Peyer's patch (tissue), 4 donors: ENCODE results near the gene SOHLH2. TPM values are rescaled to one million over a fixed set of nuclear protein-coding genes. Genes with fewer than 3 reads are reported as not detected.

Experiments used
- DNase-seq, 3 donors: peaks; one replicate each; pipeline ENCODE4 v3.0.0-alpha.2; 2017 to 2019
- H3K27ac ChIP-seq, 4 donors: fragments of 200-600 bp; sonication (generic); one replicate each; pipeline ENCODE4 v1.5.1; 2016 to 2019
- H3K27me3 ChIP-seq, 2 donors: fragments of 200-600 bp; sonication (generic); one replicate each; pipeline ENCODE4 v1.5.1; 2019
- H3K36me3 ChIP-seq, 3 donors: fragments of 200-600 bp; sonication (generic); one replicate each; pipeline ENCODE4 v1.5.1; 2016 to 2019
- H3K4me1 ChIP-seq, 4 donors: fragments of 200-600 bp; sonication (generic); one replicate each; pipeline ENCODE4 v1.5.1; 2016 to 2019
- H3K4me3 ChIP-seq, 4 donors: fragments of 200-600 bp; sonication (generic); 1 replicate in 3 of 4; 2 replicates in 1 of 4; pipeline ENCODE4 v1.5.1; 2016 to 2019; ENCODE audit warnings: mild to moderate bottlenecking in 1 of 4
- H3K9me3 ChIP-seq, 4 donors: fragments of 200-600 bp; sonication (generic); one replicate each; pipeline ENCODE4 v1.5.1; 2016 to 2019; ENCODE audit warnings: mild to moderate bottlenecking in 1 of 4
- POLR2A ChIP-seq, 2 donors: fragments of 450-650 bp; IDR thresholded peaks; one replicate each; pipeline ENCODE4 v1.5.1; 2017; ENCODE audit warnings: antibody characterized with exemption in 2 of 2, mild to moderate bottlenecking in 2 of 2, moderate library complexity in 2 of 2
- total RNA-seq, 4 donors: library from RNA; depleted of rRNA; stranded (reverse); fragments of >200 nt; gene quantifications; one replicate each; pipeline ENCODE4 v1.1.0, GENCODE V29; 2016
- TF ChIP-seq, protein P1 (sequence below), 6 experiments: fragments of 450-650 bp in 4 of 6; fragments of 200-600 bp in 2 of 6; sonication (generic) in 1 of 6; IDR thresholded peaks; one replicate each; pipeline ENCODE4 v1.5.1; 2017 to 2019; ENCODE audit warnings: antibody characterized with exemption in 6 of 6, mild to moderate bottlenecking in 3 of 6, moderate library complexity in 1 of 6

SOHLH2 gene
- total RNA-seq, 4 donors from 2014 or later: not detected

- Histone ChIP-seq H3K4me1 (no peaks in the 10 kb centered on the region), H3K27ac (no peak overlapping the region), H3K36me3 (no peaks in the 10 kb centered on the region), H3K27me3 (no peaks in the 10 kb centered on the region), H3K9me3 (no peaks in the 10 kb centered on the region), H3K4me3 (no peak overlapping the region)
- DNase-seq: no peak
- TF ChIP-seq POLR2A (IDR thresholded peaks at IDR 0.05): no peak
- TF ChIP-seq, protein P1, sequence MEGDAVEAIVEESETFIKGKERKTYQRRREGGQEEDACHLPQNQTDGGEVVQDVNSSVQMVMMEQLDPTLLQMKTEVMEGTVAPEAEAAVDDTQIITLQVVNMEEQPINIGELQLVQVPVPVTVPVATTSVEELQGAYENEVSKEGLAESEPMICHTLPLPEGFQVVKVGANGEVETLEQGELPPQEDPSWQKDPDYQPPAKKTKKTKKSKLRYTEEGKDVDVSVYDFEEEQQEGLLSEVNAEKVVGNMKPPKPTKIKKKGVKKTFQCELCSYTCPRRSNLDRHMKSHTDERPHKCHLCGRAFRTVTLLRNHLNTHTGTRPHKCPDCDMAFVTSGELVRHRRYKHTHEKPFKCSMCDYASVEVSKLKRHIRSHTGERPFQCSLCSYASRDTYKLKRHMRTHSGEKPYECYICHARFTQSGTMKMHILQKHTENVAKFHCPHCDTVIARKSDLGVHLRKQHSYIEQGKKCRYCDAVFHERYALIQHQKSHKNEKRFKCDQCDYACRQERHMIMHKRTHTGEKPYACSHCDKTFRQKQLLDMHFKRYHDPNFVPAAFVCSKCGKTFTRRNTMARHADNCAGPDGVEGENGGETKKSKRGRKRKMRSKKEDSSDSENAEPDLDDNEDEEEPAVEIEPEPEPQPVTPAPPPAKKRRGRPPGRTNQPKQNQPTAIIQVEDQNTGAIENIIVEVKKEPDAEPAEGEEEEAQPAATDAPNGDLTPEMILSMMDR (IDR thresholded peaks at IDR 0.05): no peak
Observed at GRCh38 chr13:36183901-36184300, 30.5 kb downstream of the SOHLH2 start.

- Histone ChIP-seq H3K4me3 (no peak overlapping the region), H3K27ac (no peak overlapping the region), H3K36me3 (no peaks in the 10 kb centered on the region), H3K4me1 (no peaks in the 10 kb centered on the region), H3K27me3 (no peaks in the 10 kb centered on the region), H3K9me3 (no peaks in the 10 kb centered on the region)
- no peak for DNase-seq
- TF ChIP-seq POLR2A (IDR thresholded peaks at IDR 0.05): no peak
- TF ChIP-seq, protein P1 (IDR thresholded peaks at IDR 0.05): no peak
Observed at GRCh38 chr13:36175621-36176020, 38.7 kb downstream of the SOHLH2 start.

DNA sequence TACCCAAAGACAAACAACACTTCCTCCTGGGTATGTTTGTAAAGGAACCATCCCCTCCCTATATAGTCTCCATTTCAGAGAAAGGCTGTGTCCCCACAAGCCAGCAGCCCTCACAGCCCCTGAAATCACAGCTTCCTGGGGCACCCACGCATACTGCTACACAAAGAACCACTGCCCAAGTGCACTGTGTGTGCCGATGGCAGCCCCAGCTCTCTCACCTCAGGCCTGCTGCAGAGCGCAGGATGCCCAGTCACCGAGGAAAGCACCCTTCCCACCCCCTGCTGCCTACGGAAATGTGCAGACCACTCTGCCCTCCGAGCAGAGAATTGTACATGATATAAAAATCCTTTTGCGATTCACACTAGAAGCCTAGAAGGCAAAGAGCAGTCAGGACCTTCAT is 39.4 kb downstream of the SOHLH2 start:
- H3K4me3 ChIP-seq: no peak overlapping the region
- TF ChIP-seq POLR2A (IDR thresholded peaks at IDR 0.05): no peak
- TF ChIP-seq, protein P1 (IDR thresholded peaks at IDR 0.05): no peak
- H3K27ac ChIP-seq: no peak overlapping the region
- H3K4me1 ChIP-seq: no peaks in the 10 kb centered on the region
- no peaks in the 10 kb centered on the region for H3K27me3 ChIP-seq
- no peaks in the 10 kb centered on the region for H3K36me3 ChIP-seq
- DNase-seq: no peak
- no peaks in the 10 kb centered on the region for H3K9me3 ChIP-seq

- H3K4me1 ChIP-seq: no peaks in the 10 kb centered on the region
- no peaks in the 10 kb centered on the region for H3K36me3 ChIP-seq
- no peak overlapping the region for H3K27ac ChIP-seq
- no peaks in the 10 kb centered on the region for H3K9me3 ChIP-seq
- H3K4me3 ChIP-seq: no peak overlapping the region
- TF ChIP-seq, protein P1 (IDR thresholded peaks at IDR 0.05): no peak
- no peak for TF ChIP-seq POLR2A (IDR thresholded peaks at IDR 0.05)
- H3K27me3 ChIP-seq: no peaks in the 10 kb centered on the region
- DNase-seq: no peak
Observed at GRCh38 chr13:36173571-36174322, 40.6 kb downstream of the SOHLH2 start.

GRCh38 chr13:36166046-36166445 is 48.3 kb downstream of the SOHLH2 start:
- H3K36me3 ChIP-seq: no peaks in the 10 kb centered on the region
- no peak for TF ChIP-seq POLR2A (IDR thresholded peaks at IDR 0.05)
- TF ChIP-seq, protein P1 (IDR thresholded peaks at IDR 0.05): no peak
- no peaks in the 10 kb centered on the region for H3K27me3 ChIP-seq
- H3K27ac ChIP-seq: no peak overlapping the region
- no peak overlapping the region for H3K4me3 ChIP-seq
- H3K4me1 ChIP-seq: no peaks in the 10 kb centered on the region
- no peak for DNase-seq
- H3K9me3 ChIP-seq: no peaks in the 10 kb centered on the region
